SU-DHL-6 (cell line): ENCODE measurements around the gene AUH.

Source experiments
- H2AFZ ChIP-seq: fragments of 200-600 bp; sonication (generic); 2 replicates; pipeline ENCODE4 v1.6.1; 2014; ENCODE audit warnings: low read depth, mild to moderate bottlenecking, moderate library complexity, mixed read lengths, antibody characterized with exemption, low read length; ENCODE audit not compliant: severe bottlenecking
- H3F3A ChIP-seq: fragments of 200-600 bp; shearing (Covaris generic); 2 replicates; pipeline ENCODE4 v1.6.0; 2016; ENCODE audit warnings: antibody characterized with exemption, mild to moderate bottlenecking; ENCODE audit not compliant: insufficient read depth
- H3K27ac ChIP-seq: fragments of 200-600 bp; sonication (generic); 2 replicates; pipeline ENCODE4 v1.5.1; 2016; ENCODE audit warnings: low read depth, mild to moderate bottlenecking, low read length, moderate library complexity, mixed read lengths
- H3K27me3 ChIP-seq: fragments of 200-600 bp; sonication (generic), shearing (Covaris generic); 2 replicates; pipeline ENCODE4 v1.6.0; 2014; ENCODE audit warnings: mild to moderate bottlenecking, low read length
- H3K36me3 ChIP-seq: fragments of 200-600 bp; sonication (generic); 2 replicates; pipeline ENCODE4 v1.6.1; 2014; ENCODE audit warnings: mild to moderate bottlenecking, low read length, mixed read lengths
- H3K4me2 ChIP-seq: fragments of 300-600, 200-600 bp; shearing (Covaris generic), sonication (generic); 2 replicates; pipeline ENCODE4 v1.6.0; 2014; ENCODE audit warnings: low read length, low read depth, mild to moderate bottlenecking; ENCODE audit not compliant: poor library complexity, severe bottlenecking
- H3K4me3 ChIP-seq: fragments of 200-600 bp; sonication (generic); 2 replicates; pipeline ENCODE4 v1.5.1; 2014; ENCODE audit warnings: antibody characterized with exemption, low read length, mild to moderate bottlenecking, mixed read lengths; ENCODE audit not compliant: insufficient read depth, poor library complexity, severe bottlenecking
- H3K79me2 ChIP-seq: fragments of 200-600 bp; sonication (generic); 2 replicates; pipeline ENCODE4 v1.6.1; 2014; ENCODE audit warnings: mild to moderate bottlenecking, low read length, moderate library complexity; ENCODE audit not compliant: insufficient read depth
- H3K9ac ChIP-seq: fragments of 200-600 bp; sonication (generic); 2 replicates; pipeline ENCODE4 v1.7.0; 2014; ENCODE audit warnings: mild to moderate bottlenecking, low read length
- H3K9me2 ChIP-seq: fragments of 200-600 bp; sonication (generic); replicated peaks from 2 replicates; pipeline ENCODE4 v1.6.1; 2014; ENCODE audit warnings: low read length; ENCODE audit not compliant: insufficient read depth
- H3K9me3 ChIP-seq: fragments of 200-600 bp; sonication (generic); 2 replicates; pipeline ENCODE4 v1.6.1; 2014; ENCODE audit warnings: low read length, mixed read lengths; ENCODE audit not compliant: insufficient read depth
- H4K20me1 ChIP-seq: fragments of 200-600 bp; sonication (generic); 2 replicates; pipeline ENCODE4 v1.6.1; 2014; ENCODE audit warnings: low read depth, mild to moderate bottlenecking, antibody characterized with exemption, low read length, moderate library complexity, mixed read lengths
- CTCF ChIP-seq: fragments of 200-600 bp; sonication (generic); IDR thresholded peaks from one replicate; pipeline ENCODE4 v1.5.1; 2017; ENCODE audit warnings: antibody characterized with exemption, mild to moderate bottlenecking, low read length, moderate library complexity; ENCODE audit not compliant: insufficient read depth, poor library complexity, severe bottlenecking
- EZH2phosphoT487 ChIP-seq: fragments of 200-600 bp; sonication (generic), shearing (Covaris generic); conservative IDR thresholded peaks from 2 replicates; pipeline ENCODE4 v1.6.1; 2018; ENCODE audit warnings: mild to moderate bottlenecking, antibody characterized with exemption, low read length, moderate library complexity, mixed read lengths

AUH gene

GRCh38 chr9:91345978-91346377, 15.7 kb downstream of the AUH start:
- Histone ChIP-seq H3K79me2 (no peaks in the 10 kb centered on the region), H3K27ac (no peak overlapping the region), H3K4me3 (no peak overlapping the region), H3K27me3 (no peaks in the 10 kb centered on the region), H4K20me1 (no peaks in the 10 kb centered on the region), H3K9me2 (no peaks in the 10 kb centered on the region), H3K36me3 (no peaks in the 10 kb centered on the region), H3K9ac (no peak overlapping the region), H2AFZ (no peak overlapping the region), H3F3A (no peaks in the 10 kb centered on the region), H3K9me3 (no peaks in the 10 kb centered on the region), H3K4me2 (no peak overlapping the region)
- TF ChIP-seq EZH2phosphoT487 (no peak), CTCF (no peak)

- H3K27ac ChIP-seq = no peak overlapping the region
- H3K27me3 ChIP-seq = no peaks in the 10 kb centered on the region
- no peaks in the 10 kb centered on the region for H3K9me2 ChIP-seq
- no peaks in the 10 kb centered on the region for H3K36me3 ChIP-seq
- no peaks in the 10 kb centered on the region for H4K20me1 ChIP-seq
- TF ChIP-seq EZH2phosphoT487 (no peak), CTCF (no peak)
- no peak overlapping the region for H3K9ac ChIP-seq
- no peaks in the 10 kb centered on the region for H3F3A ChIP-seq
- H3K4me3 ChIP-seq = no peak overlapping the region
- H3K9me3 ChIP-seq = no peaks in the 10 kb centered on the region
- no peak overlapping the region for H3K4me2 ChIP-seq
- no peak overlapping the region for H2AFZ ChIP-seq
- H3K79me2 ChIP-seq = no peaks in the 10 kb centered on the region
Observed at GRCh38 chr9:91342575-91342974, 19.1 kb downstream of the AUH start.

GRCh38 chr9:91341749-91342148, 20.0 kb downstream of the AUH start:
- Histone ChIP-seq H3F3A (no peaks in the 10 kb centered on the region), H3K4me2 (no peak overlapping the region), H3K27me3 (no peaks in the 10 kb centered on the region), H3K79me2 (no peaks in the 10 kb centered on the region), H2AFZ (no peak overlapping the region), H3K9me2 (no peaks in the 10 kb centered on the region), H3K36me3 (no peaks in the 10 kb centered on the region), H3K4me3 (no peak overlapping the region), H4K20me1 (no peaks in the 10 kb centered on the region), H3K9me3 (no peaks in the 10 kb centered on the region), H3K27ac (no peak overlapping the region), H3K9ac (no peak overlapping the region)
- TF ChIP-seq CTCF = no peak
- TF ChIP-seq EZH2phosphoT487 = no peak
